DMS153 treated with DMSO at 0.1 percent for 48 hours (cell line): ENCODE data around the gene PLA2G12B.
"Not testable (repeated sequence)": the region's sequence is repeated elsewhere in the genome, so short reads cannot be mapped to it uniquely, and the experiment has no call there.

Source experiments
- DNase-seq: peaks from one replicate; lab custom pipeline; 2025; ENCODE audit not compliant: unreplicated experiment; lab: John Stamatoyannopoulos, UW

The PLA2G12B gene

GRCh38 chr10:72954596-72955554 is at the start of gene PLA2G12B:
Gene PLA2G12B, minus strand, starts transcription at chr10:72954806. Its CDS starts 121 bp downstream, at chr10:72954685.
- DNase-seq, result peak; percentile 24

- no peak for DNase-seq
These were observed 49.2 kb upstream of the PLA2G12B start for GRCh38 chr10:73003822-73004221.

- no peak for DNase-seq
These were observed 46.4 kb upstream of the PLA2G12B start for GRCh38 chr10:73000973-73001372.

GRCh38 chr10:72997099-72997498 is 42.5 kb upstream of the PLA2G12B start:
- no peak for DNase-seq

GRCh38 chr10:72995459-72995858 is 40.9 kb upstream of the PLA2G12B start:
- DNase-seq, result not testable (repeated sequence)

GRCh38 chr10:72989771-72990170 is 35.2 kb upstream of the PLA2G12B start:
- not testable (repeated sequence) for DNase-seq

- DNase-seq, result not testable (repeated sequence)
These were observed 30.0 kb upstream of the PLA2G12B start for GRCh38 chr10:72984618-72985017.

- DNase-seq, result no peak
These were observed 27.4 kb upstream of the PLA2G12B start for GRCh38 chr10:72981882-72982529.

- no peak for DNase-seq
These were observed 26.6 kb upstream of the PLA2G12B start for GRCh38 chr10:72981028-72981881.

- no peak for DNase-seq
These were observed 25.7 kb upstream of the PLA2G12B start for GRCh38 chr10:72980348-72980747.

GRCh38 chr10:72979709-72980108 is 25.1 kb upstream of the PLA2G12B start:
- DNase-seq, result no peak

- no peak for DNase-seq
These were observed 22.3 kb upstream of the PLA2G12B start for GRCh38 chr10:72976886-72977285.

GRCh38 chr10:72956001-72956400 is 1.4 kb upstream of the PLA2G12B start:
- DNase-seq, result no peak

- DNase-seq, result no peak
These were observed 393 bp downstream of the PLA2G12B start for GRCh38 chr10:72954230-72954595.

- no peak for DNase-seq
These were observed 919 bp downstream of the PLA2G12B start for GRCh38 chr10:72953687-72954086.

- no peak for DNase-seq
These were observed 1.9 kb downstream of the PLA2G12B start for GRCh38 chr10:72952642-72953158.

- no peak for DNase-seq
These were observed 2.4 kb downstream of the PLA2G12B start for GRCh38 chr10:72952189-72952588.

GRCh38 chr10:72951760-72952159 is 2.8 kb downstream of the PLA2G12B start:
- no peak for DNase-seq

- DNase-seq, result no peak
These were observed 5.8 kb downstream of the PLA2G12B start for GRCh38 chr10:72948762-72949161.

- no peak for DNase-seq
These were observed 7.6 kb downstream of the PLA2G12B start for GRCh38 chr10:72946963-72947362.
